ENCODE results near the gene GLP2R.

DNA sequence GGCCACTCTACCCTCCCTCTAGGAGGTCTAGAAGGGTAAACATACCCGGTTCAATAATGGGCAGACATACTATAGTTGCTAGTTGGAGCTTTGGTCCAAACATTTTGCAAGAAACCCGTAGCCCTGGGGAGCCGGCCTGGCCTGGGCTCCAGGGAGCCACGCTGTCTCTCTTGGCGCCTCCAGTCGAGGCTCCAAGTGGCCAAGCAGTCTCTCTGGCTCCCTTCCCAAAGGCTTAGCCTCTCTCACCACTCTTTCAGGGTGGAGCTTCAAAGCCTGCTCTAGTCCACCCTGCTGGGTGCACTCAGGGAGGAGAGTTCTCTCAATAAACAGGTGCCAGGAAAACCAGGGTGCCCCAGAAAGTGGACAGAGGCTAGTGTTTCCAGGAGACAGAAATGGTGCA lies 47.1 kb downstream of the GLP2R start:
- TF ChIP-seq EZH2 (IDR thresholded peaks at IDR 0.05; ENCODE audit: insufficient read depth, poor library complexity, severe bottlenecking) (no peak), EZH2phosphoT487 (IDR thresholded peaks at IDR 0.05; ENCODE audit: insufficient read depth, low read depth) (no peak)

Measured in GM23248 (cell line).